ENCODE results near the gene TP53INP2.
A peak's percentile ranks its signal among the peaks of the same experiment; 100 is the strongest.
"Not testable (repeated sequence)": the region's sequence is repeated elsewhere in the genome, so short reads cannot be mapped to it uniquely, and the experiment has no call there.

TP53INP2 gene

DNA sequence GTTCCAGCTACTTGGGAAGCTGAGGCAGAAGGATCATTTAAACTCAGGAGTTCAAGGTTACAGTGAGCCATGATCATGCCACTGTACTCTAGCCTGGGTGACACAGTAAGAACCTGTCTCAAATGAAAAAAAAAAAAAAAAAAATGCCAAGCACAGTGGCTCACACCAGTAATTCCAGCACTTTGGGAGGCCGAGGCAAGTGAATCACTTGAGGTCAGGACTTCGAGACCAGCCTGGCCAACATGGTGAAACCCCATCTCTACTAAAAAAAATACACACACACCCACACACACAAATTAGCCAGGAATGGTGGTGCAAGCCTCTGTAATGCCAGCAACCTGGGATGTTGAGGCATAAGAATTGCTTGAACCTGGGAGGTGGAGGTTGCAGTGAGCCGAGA lies 18.4 kb downstream of the TP53INP2 start:
- DNase-seq (ENCODE audit: low read depth): not testable (repeated sequence)

GRCh38 chr20:34724172-34724571 lies 20.0 kb downstream of the TP53INP2 start:
- no peak for DNase-seq (ENCODE audit: low read depth)

GRCh38 chr20:34729416-34729815 lies 25.3 kb downstream of the TP53INP2 start:
- DNase-seq (ENCODE audit: low read depth): no peak

- DNase-seq (ENCODE audit: low read depth): no peak
These were observed 28.4 kb downstream of the TP53INP2 start for GRCh38 chr20:34732523-34732922.

DNA sequence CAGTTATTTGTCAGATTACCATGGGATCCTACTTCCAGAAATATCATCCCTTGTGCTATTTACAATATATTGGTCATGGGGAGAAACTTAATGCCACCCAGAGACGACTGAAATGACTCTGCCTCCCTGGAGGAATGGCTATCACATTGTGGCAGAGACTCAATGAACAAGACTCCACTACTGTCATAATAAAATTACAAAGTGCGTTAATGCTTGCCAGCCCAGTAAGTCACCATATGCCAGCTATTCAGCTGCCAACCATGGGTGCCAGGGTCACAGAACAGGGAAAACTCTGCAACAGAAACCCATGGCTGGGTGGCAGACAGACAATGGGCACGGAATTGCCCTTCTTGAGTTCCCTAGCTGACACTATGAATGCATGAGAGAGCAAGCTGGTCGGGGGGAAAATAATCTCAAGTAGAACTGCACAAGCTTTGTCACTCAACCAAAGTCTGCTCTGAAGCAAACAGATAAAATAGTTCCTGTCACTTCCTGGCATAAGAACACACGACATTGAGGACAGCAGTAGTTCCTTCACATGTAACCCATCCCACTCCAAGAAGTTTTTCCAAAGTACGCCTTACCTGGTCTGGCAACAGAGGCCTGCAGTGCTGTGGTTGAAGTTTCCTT lies 32.1 kb downstream of the TP53INP2 start:
- no peak for DNase-seq (ENCODE audit: low read depth)

- no peak for DNase-seq (ENCODE audit: low read depth)
These were observed 38.9 kb downstream of the TP53INP2 start for GRCh38 chr20:34743039-34743438.

DNA sequence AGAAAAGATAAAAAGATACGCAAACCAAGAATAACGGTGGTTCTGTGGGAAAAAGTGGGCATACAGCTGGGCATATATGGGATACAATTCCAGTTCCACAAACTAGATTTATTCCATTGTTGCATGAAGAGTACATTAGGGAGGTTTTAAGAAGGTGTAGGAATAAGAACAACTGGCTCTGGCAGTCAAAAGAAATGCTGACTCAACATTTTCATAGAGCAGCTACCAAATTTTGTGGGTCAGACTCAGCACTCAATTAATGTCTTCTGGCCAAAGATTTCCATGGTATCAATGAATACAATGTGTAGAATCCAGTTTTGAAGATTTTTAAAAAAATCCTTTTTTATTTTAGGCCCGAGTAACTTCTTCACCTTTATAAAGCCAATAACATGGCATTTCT lies 40.2 kb downstream of the TP53INP2 start:
- no peak for DNase-seq (ENCODE audit: low read depth)

DNA sequence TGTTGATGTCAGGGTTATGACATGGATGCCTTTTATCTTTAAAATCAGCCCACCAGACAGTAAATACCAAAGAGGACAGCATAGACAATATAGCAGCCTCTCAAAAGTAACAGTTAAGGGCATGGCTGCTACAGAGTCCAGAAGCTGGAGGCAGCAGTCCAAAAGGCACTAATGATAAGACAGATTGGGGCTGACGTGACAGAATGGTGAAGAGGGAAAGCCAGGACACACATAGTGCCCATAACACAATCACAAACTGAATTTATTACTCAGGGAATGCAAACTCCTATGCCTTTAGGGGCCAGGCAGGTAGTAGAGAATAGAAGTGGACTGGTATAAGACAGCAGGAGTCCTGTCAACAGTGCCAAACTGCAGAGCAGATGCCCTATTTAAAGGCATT lies 40.7 kb downstream of the TP53INP2 start:
- no peak for DNase-seq (ENCODE audit: low read depth)

- DNase-seq (ENCODE audit: low read depth): no peak
These were observed 42.5 kb downstream of the TP53INP2 start for GRCh38 chr20:34746674-34747073.

DNA sequence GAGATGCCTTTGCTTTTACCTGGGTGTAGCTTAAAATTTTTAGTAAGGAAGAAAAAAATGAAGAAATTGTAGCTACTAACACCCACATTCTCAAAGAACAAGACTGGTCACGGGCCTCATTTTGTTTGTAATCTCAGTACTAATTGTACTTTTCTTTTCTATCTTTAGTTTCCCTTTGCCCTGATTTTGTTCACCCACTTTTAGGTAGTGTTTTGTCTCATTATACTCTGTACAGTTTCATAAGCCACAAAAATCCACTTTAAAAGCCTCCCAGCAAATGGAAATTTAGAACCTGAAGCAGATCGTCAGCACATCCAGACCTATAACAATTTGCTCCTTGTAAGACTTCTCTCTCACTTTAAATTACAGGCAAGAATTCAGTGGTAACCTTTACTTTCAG lies 43.3 kb downstream of the TP53INP2 start:
- no peak for DNase-seq (ENCODE audit: low read depth)

- no peak for DNase-seq (ENCODE audit: low read depth)
These were observed 44.6 kb downstream of the TP53INP2 start for GRCh38 chr20:34748709-34749108.

DNA sequence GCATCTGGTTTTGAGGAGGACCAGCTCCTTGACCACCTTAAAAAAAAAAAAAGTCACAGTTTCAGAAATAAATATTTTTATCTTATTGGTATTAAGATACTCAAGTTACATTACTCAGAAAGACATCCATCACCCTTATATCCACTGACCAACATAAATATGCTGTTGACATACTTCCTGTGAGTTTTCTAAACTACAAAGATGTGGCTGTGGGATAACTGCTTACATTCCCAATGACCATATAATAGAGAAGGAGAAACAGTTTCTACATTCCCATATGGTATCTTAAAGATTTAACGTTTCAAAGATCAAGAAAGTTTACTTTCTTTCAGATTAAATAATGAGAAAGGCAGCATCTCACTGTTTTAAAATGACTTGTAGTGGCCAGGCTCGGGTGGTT lies 46.3 kb downstream of the TP53INP2 start:
- no peak for DNase-seq (ENCODE audit: low read depth)

GRCh38 chr20:34751453-34751852 lies 47.3 kb downstream of the TP53INP2 start:
- DNase-seq (ENCODE audit: low read depth): no peak

GRCh38 chr20:34753706-34754461 lies 49.7 kb downstream of the TP53INP2 start:
- DNase-seq (ENCODE audit: low read depth): peak; percentile 9

DNA sequence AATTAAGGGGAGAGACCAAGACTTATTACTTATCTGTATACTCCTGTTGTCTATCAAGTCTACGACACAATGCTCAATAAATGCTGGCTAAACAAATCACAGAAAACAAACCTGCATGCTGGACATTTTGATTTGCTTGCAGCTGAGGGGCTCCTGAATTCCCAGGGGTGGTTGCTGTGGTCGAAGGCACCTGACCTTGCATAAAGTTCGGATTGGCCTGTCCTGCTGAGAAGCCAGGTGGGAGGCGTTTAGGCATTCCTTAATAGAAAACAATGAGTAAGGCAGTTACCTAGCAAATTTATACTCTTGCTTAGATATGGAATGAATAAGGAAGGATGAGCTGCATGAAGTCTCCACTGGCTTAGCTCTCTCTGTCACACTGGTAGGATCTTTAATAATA lies 50.5 kb downstream of the TP53INP2 start:
- no peak for DNase-seq (ENCODE audit: low read depth)

DNA sequence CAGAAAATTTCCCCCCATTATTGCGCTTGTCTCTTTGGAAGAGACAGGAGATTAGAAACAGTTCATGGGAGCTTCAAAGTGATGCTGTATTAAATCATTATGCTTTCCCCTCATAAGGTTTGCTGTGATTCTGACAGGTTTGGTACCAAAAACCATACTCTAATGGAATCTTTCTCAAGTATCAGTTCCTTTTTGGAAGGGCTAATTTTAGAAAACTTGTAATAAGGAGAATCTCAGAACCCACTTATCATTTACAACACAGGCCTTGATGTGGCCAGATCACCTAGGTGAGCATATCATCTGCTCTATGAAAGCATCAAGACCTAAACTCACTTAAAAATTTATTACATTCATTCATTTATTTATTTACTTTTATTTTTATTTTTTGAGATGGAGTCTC lies 51.2 kb downstream of the TP53INP2 start:
- no peak for DNase-seq (ENCODE audit: low read depth)

GRCh38 chr20:34762031-34762555 lies 57.9 kb downstream of the TP53INP2 start:
- no peak for DNase-seq (ENCODE audit: low read depth)

All from ELR (cell line).